H9 (cell line): Measurements from ENCODE around the gene LAIR1. TPM values are rescaled to one million over a fixed set of nuclear protein-coding genes. Genes with fewer than 3 reads are reported as not detected.
"Not testable (repeated sequence)": the region's sequence is repeated elsewhere in the genome, so short reads cannot be mapped to it uniquely, and the experiment has no call there.

Experiments used
- DNase-seq: peaks from one replicate; pipeline ENCODE4 v3.0.0-alpha.2; 2017
- H2AFZ ChIP-seq: one replicate; pipeline ENCODE4 v1.6.1; 2013; ENCODE audit warnings: mild to moderate bottlenecking, low read length, control low read depth, moderate library complexity
- H2AK5ac ChIP-seq: 2 replicates; pipeline ENCODE4 v1.6.1; 2013; ENCODE audit warnings: low read length, control low read depth, mixed read lengths; ENCODE audit not compliant: insufficient read length
- H2BK120ac ChIP-seq: one replicate; pipeline ENCODE4 v1.6.1; 2013; ENCODE audit warnings: low read depth, mild to moderate bottlenecking, low read length, control low read depth, inconsistent platforms; ENCODE audit not compliant: poor library complexity, severe bottlenecking
- H2BK12ac ChIP-seq: 2 replicates; pipeline ENCODE4 v1.6.1; 2013; ENCODE audit warnings: low read length, control low read depth, mixed read lengths, low read depth; ENCODE audit not compliant: insufficient read length
- H2BK15ac ChIP-seq: 2 replicates; pipeline ENCODE4 v1.6.1; 2013; ENCODE audit warnings: low read depth, low read length, control low read depth
- H2BK20ac ChIP-seq: one replicate; pipeline ENCODE4 v1.6.1; 2013; ENCODE audit warnings: low read depth, mild to moderate bottlenecking, low read length, control low read depth, inconsistent platforms; ENCODE audit not compliant: poor library complexity, severe bottlenecking
- H2BK5ac ChIP-seq: 2 replicates; pipeline ENCODE4 v1.6.1; 2013; ENCODE audit warnings: low read length, control low read depth, mixed read lengths; ENCODE audit not compliant: insufficient read length
- H3K14ac ChIP-seq: 2 replicates; pipeline ENCODE4 v1.6.1; 2013; ENCODE audit warnings: low read length, control low read depth; ENCODE audit not compliant: insufficient read depth
- H3K18ac ChIP-seq: 2 replicates; pipeline ENCODE4 v1.6.1; 2013; ENCODE audit warnings: low read depth, mild to moderate bottlenecking, mixed read lengths, low read length, control low read depth; ENCODE audit not compliant: insufficient read length
- H3K23ac ChIP-seq: 2 replicates; pipeline ENCODE4 v1.6.1; 2013; ENCODE audit warnings: low read length, control low read depth, mixed read lengths, low read depth; ENCODE audit not compliant: insufficient read length
- H3K23me2 ChIP-seq: 2 replicates; pipeline ENCODE4 v1.6.1; 2013; ENCODE audit warnings: low read depth, mild to moderate bottlenecking, mixed read lengths, low read length, control low read depth; ENCODE audit not compliant: insufficient read length, poor library complexity, severe bottlenecking
- H3K27ac ChIP-seq: 2 replicates; pipeline ENCODE4 v1.5.1; 2013; ENCODE audit warnings: low read length, control low read depth, mixed read lengths, low read depth; ENCODE audit not compliant: insufficient read length
- H3K27me3 ChIP-seq: 2 replicates; pipeline ENCODE4 v1.6.1; 2013; ENCODE audit warnings: low read length, control low read depth, inconsistent platforms; ENCODE audit not compliant: insufficient read depth
- H3K4ac ChIP-seq: 2 replicates; pipeline ENCODE4 v1.6.1; 2013; ENCODE audit warnings: low read depth, mild to moderate bottlenecking, control low read depth, inconsistent platforms, low read length, moderate library complexity
- H3K4me1 ChIP-seq: 2 replicates; pipeline ENCODE4 v1.6.1; 2013; ENCODE audit warnings: low read length, control low read depth, inconsistent platforms; ENCODE audit not compliant: insufficient read depth
- H3K4me2 ChIP-seq: 2 replicates; pipeline ENCODE4 v1.6.1; 2013; ENCODE audit warnings: low read length, control low read depth, mixed read lengths; ENCODE audit not compliant: insufficient read length, insufficient read depth
- H3K56ac ChIP-seq: 2 replicates; pipeline ENCODE4 v1.6.1; 2013; ENCODE audit warnings: low read depth, mild to moderate bottlenecking, mixed read lengths, low read length, control low read depth; ENCODE audit not compliant: insufficient read length
- H3K79me1 ChIP-seq: 2 replicates; pipeline ENCODE4 v1.6.1; 2013; ENCODE audit warnings: low read depth, mild to moderate bottlenecking, moderate library complexity, low read length, control low read depth, inconsistent platforms; ENCODE audit not compliant: insufficient read depth, poor library complexity, severe bottlenecking
- H3K79me2 ChIP-seq: 2 replicates; pipeline ENCODE4 v1.6.1; 2013; ENCODE audit warnings: low read length, control low read depth, inconsistent platforms; ENCODE audit not compliant: insufficient read depth
- H3K9ac ChIP-seq: 2 replicates; pipeline ENCODE4 v1.6.1; 2013; ENCODE audit warnings: low read length, control low read depth, mixed read lengths; ENCODE audit not compliant: insufficient read length; ENCODE audit errors: extremely low read depth
- H3K9me3 ChIP-seq: one replicate; pipeline ENCODE4 v1.6.1; 2013; ENCODE audit warnings: low read depth, low read length, inconsistent platforms; ENCODE audit not compliant: control insufficient read depth
- H3T11ph ChIP-seq: one replicate; pipeline ENCODE4 v1.6.1; 2013; ENCODE audit warnings: mild to moderate bottlenecking, low read length, control low read depth, inconsistent platforms
- H4K20me1 ChIP-seq: one replicate; pipeline ENCODE4 v1.6.1; 2013; ENCODE audit not compliant: control insufficient read depth, insufficient read length, insufficient read depth
- H4K5ac ChIP-seq: 2 replicates; pipeline ENCODE4 v1.6.1; 2013; ENCODE audit warnings: low read depth, mild to moderate bottlenecking, mixed read lengths, low read length, control low read depth; ENCODE audit not compliant: insufficient read length
- H4K8ac ChIP-seq: replicated peaks from 2 replicates; pipeline ENCODE4 v1.6.1; 2013; ENCODE audit warnings: low read length, control low read depth, mixed read lengths, low read depth; ENCODE audit not compliant: insufficient read length
- H4K91ac ChIP-seq: 2 replicates; pipeline ENCODE4 v1.6.1; 2013; ENCODE audit warnings: low read depth, mild to moderate bottlenecking, moderate library complexity, mixed read lengths, low read length, control low read depth; ENCODE audit not compliant: insufficient read length
- H3K27ac Mint-ChIP-seq, 3 experiments: 2 replicates in 2 of 3; 3 replicates in 1 of 3; pipeline ENCODE4 v1.8.0; 2020 to 2021; ENCODE audit warnings: mixed read lengths in 3 of 3, mild to moderate bottlenecking in 1 of 3, moderate library complexity in 1 of 3
- H3K27me3 Mint-ChIP-seq: 2 replicates; pipeline ENCODE4 v1.8.0; 2021; ENCODE audit warnings: low read depth, mild to moderate bottlenecking, moderate library complexity, mixed read lengths
- H3K36me3 Mint-ChIP-seq, 3 experiments: 2 replicates in 2 of 3; 3 replicates in 1 of 3; pipeline ENCODE4 v1.8.0; 2020 to 2021; ENCODE audit warnings: low read depth in 3 of 3, mixed read lengths in 3 of 3; ENCODE audit not compliant: insufficient read depth in 1 of 3
- H3K4me1 Mint-ChIP-seq, 2 experiments: 2 replicates each; pipeline ENCODE4 v1.8.0; 2020; ENCODE audit warnings: mixed read lengths in 2 of 2
- H3K4me3 Mint-ChIP-seq, 2 experiments: 2 replicates in 1 of 2; 3 replicates in 1 of 2; pipeline ENCODE4 v1.8.0; 2020 to 2021; ENCODE audit warnings: mild to moderate bottlenecking in 2 of 2, mixed read lengths in 2 of 2, moderate library complexity in 1 of 2
- H3K9me3 Mint-ChIP-seq, 2 experiments: 2 replicates in 1 of 2; 3 replicates in 1 of 2; pipeline ENCODE4 v1.8.0; 2020; ENCODE audit warnings: mild to moderate bottlenecking in 2 of 2, mixed read lengths in 2 of 2, moderate library complexity in 1 of 2
- WGBS: extraction: QIAGEN DNeasy Blood & Tissue Kit; methylation state at CpG from one replicate; pipeline ENCODE4 v1.1.7; 2013; ENCODE audit warnings: missing lambda C conversion rate, low lambda C conversion rate, mixed read lengths; ENCODE audit not compliant: insufficient read length; ENCODE audit errors: extremely low coverage; 5-methylcytosine and 5-hydroxymethylcytosine counted together
- total RNA-seq: library from RNA; stranded (reverse); gene quantifications from 2 replicates; pipeline ENCODE4 v1.2.1, GENCODE V29; 2021
- TF ChIP-seq, protein P1 (sequence below): fragments of 200-600 bp; sonication (generic); conservative IDR thresholded peaks from 3 replicates; pipeline ENCODE4 v1.8.0; 2021; ENCODE audit warnings: antibody characterized with exemption, mild to moderate bottlenecking

The LAIR1 gene
- total RNA-seq, 1 experiment from 2014 or later, result not detected

DNA sequence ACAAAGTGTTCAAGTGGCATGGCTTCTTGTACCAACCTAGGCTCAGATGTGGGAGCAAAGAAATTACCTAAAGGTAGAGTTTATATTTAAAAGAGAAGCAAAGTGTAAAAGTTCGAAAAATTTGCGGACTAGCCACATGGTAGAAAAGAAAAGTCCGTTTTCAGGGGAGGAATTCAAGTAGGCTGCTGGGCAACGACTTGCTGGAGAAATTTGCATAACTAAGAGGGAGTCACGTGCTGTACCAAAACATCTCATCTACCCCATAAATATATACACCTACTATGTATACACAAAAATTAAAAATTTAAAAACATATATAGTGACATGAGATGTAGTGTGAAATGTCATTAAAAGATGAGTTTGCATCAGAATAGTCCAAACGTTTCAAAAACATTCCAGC lies 2.1 kb upstream of the LAIR1 start:
- WGBS, result no CpG with 5 or more reads among the region's 6 CpGs
- no peak overlapping the region; a peak in 1 of 5 replicates for H3K4me3 Mint-ChIP-seq
- no peak overlapping the region for H4K8ac ChIP-seq
- no peak overlapping the region for H3K14ac ChIP-seq
- no peak for DNase-seq
- H2BK20ac ChIP-seq, result no peak overlapping the region
- no peaks in the 10 kb centered on the region; the same call in 1 of the 2 replicates for H3K4me1 ChIP-seq
- H4K20me1 ChIP-seq, result no peaks in the 10 kb centered on the region
- H4K5ac ChIP-seq, result no peak overlapping the region
- H4K91ac ChIP-seq, result no peak overlapping the region
- H3K27ac Mint-ChIP-seq, result no peak overlapping the region; a peak in 1 of 7 replicates
- H3T11ph ChIP-seq, result no peak overlapping the region
- H2BK12ac ChIP-seq, result no peak overlapping the region
- peaks cover 3 to 9% of the 10 kb centered on the region in 2 experiments for H3K4me1 Mint-ChIP-seq
- H3K9me3 Mint-ChIP-seq, result peaks cover 0 to 57% of the 10 kb centered on the region in 2 experiments; a peak in 3 of 5 replicates
- H3K4ac ChIP-seq, result no peak overlapping the region
- no peaks in the 10 kb centered on the region for H3K79me2 ChIP-seq
- TF ChIP-seq, protein P1, sequence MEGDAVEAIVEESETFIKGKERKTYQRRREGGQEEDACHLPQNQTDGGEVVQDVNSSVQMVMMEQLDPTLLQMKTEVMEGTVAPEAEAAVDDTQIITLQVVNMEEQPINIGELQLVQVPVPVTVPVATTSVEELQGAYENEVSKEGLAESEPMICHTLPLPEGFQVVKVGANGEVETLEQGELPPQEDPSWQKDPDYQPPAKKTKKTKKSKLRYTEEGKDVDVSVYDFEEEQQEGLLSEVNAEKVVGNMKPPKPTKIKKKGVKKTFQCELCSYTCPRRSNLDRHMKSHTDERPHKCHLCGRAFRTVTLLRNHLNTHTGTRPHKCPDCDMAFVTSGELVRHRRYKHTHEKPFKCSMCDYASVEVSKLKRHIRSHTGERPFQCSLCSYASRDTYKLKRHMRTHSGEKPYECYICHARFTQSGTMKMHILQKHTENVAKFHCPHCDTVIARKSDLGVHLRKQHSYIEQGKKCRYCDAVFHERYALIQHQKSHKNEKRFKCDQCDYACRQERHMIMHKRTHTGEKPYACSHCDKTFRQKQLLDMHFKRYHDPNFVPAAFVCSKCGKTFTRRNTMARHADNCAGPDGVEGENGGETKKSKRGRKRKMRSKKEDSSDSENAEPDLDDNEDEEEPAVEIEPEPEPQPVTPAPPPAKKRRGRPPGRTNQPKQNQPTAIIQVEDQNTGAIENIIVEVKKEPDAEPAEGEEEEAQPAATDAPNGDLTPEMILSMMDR, result no peak
- no peaks in the 10 kb centered on the region for H3K27me3 ChIP-seq
- no peaks in the 10 kb centered on the region for H3K36me3 Mint-ChIP-seq
- no peak overlapping the region for H3K4me2 ChIP-seq
- H2AK5ac ChIP-seq, result no peak overlapping the region
- no peak overlapping the region for H3K9ac ChIP-seq
- no peak overlapping the region for H2AFZ ChIP-seq
- no peak overlapping the region for H3K27ac ChIP-seq
- no peaks in the 10 kb centered on the region for H3K79me1 ChIP-seq
- H3K56ac ChIP-seq, result no peak overlapping the region
- no peaks in the 10 kb centered on the region for H3K23me2 ChIP-seq
- H2BK5ac ChIP-seq, result no peak overlapping the region
- H3K18ac ChIP-seq, result no peak overlapping the region
- no peak overlapping the region for H2BK15ac ChIP-seq
- no peak overlapping the region for H2BK120ac ChIP-seq
- no peak overlapping the region for H3K23ac ChIP-seq
- H3K27me3 Mint-ChIP-seq, result peaks cover 25% of the 10 kb centered on the region
- no peaks in the 10 kb centered on the region for H3K9me3 ChIP-seq

DNA sequence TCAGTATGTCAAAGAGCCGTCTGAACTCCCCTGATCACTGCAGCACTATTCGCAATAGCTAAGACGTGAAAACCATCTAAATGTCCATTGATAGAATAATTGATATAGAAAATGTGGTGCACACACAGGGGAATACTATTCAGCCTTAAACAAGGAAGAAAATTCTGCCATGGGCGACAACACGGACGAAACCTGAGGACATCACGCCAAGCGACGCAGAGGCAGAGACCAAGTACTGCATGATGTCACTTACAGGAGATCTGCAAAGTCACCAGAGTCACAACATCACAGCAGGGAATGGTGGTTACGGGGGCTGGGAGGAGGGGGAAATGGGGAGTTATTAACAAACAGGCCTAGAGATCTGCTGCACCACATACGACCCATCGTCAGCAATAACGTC lies 1.1 kb upstream of the LAIR1 start:
- Mint-ChIP-seq H3K4me1 (peaks cover 6 to 12% of the 10 kb centered on the region in 2 experiments), H3K9me3 (peaks cover 0 to 59% of the 10 kb centered on the region in 2 experiments; a peak in 3 of 5 replicates), H3K27me3 (peaks cover 23% of the 10 kb centered on the region)
- H4K8ac ChIP-seq, DNase-seq, H3K9me3 ChIP-seq, H2BK15ac ChIP-seq, H3K4ac ChIP-seq, H2AK5ac ChIP-seq, H4K20me1 ChIP-seq, H3K79me1 ChIP-seq, H3K23ac ChIP-seq, H3K9ac ChIP-seq, H3K18ac ChIP-seq, H3K4me1 ChIP-seq, H2AFZ ChIP-seq, H2BK12ac ChIP-seq, H4K91ac ChIP-seq, H3K56ac ChIP-seq, H3K36me3 Mint-ChIP-seq, H3K4me3 Mint-ChIP-seq, H2BK5ac ChIP-seq, H3K4me2 ChIP-seq, H4K5ac ChIP-seq, H3K79me2 ChIP-seq, H3K27me3 ChIP-seq, H3K27ac ChIP-seq, H3K14ac ChIP-seq, H2BK20ac ChIP-seq, H3K23me2 ChIP-seq, H2BK120ac ChIP-seq, H3K27ac Mint-ChIP-seq, H3T11ph ChIP-seq: not testable (repeated sequence)
- WGBS, result no CpG with 5 or more reads among the region's 13 CpGs
